ENCODE data around the gene CHMP4A.
A peak's percentile ranks its signal among the peaks of the same experiment; 100 is the strongest.
"Not testable (repeated sequence)": the region's sequence is repeated elsewhere in the genome, so short reads cannot be mapped to it uniquely, and the experiment has no call there.

Gene CHMP4A

DNA sequence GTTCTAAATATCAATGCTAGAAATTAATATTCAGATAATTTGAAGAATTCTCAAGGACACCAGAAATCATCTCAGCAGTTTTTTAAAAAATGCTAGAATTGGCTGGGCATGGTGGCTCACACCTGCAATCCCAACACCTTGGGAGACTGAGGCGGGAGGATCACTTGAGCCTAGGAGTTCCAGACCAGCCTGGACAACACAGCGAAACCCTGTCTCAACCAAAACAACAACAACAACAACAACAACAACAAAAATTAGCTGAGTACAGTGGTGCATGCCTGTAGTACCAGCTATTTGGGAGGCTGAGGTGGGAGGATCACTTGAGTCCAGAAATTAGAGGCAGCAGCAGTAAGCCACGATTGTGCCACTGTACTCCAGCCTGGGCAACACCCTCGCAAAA, 5.8 kb upstream of the CHMP4A start:
- no peak for TF ChIP-seq MYC (IDR thresholded peaks at IDR 0.05; ENCODE audit: low read depth, low read length)
- no peak for TF ChIP-seq MAX (IDR thresholded peaks at IDR 0.05; ENCODE audit: low read depth, low read length)
- no peak for TF ChIP-seq POLR2A (IDR thresholded peaks at IDR 0.05; ENCODE audit: extremely low read depth, insufficient read length)
- TF ChIP-seq, protein P1, sequence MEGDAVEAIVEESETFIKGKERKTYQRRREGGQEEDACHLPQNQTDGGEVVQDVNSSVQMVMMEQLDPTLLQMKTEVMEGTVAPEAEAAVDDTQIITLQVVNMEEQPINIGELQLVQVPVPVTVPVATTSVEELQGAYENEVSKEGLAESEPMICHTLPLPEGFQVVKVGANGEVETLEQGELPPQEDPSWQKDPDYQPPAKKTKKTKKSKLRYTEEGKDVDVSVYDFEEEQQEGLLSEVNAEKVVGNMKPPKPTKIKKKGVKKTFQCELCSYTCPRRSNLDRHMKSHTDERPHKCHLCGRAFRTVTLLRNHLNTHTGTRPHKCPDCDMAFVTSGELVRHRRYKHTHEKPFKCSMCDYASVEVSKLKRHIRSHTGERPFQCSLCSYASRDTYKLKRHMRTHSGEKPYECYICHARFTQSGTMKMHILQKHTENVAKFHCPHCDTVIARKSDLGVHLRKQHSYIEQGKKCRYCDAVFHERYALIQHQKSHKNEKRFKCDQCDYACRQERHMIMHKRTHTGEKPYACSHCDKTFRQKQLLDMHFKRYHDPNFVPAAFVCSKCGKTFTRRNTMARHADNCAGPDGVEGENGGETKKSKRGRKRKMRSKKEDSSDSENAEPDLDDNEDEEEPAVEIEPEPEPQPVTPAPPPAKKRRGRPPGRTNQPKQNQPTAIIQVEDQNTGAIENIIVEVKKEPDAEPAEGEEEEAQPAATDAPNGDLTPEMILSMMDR (IDR thresholded peaks at IDR 0.05; ENCODE audit: low read depth, low read length): no peak
- no peak overlapping the region for H3K4me3 ChIP-seq (ENCODE audit: low read depth, low read length)
- no peak for DNase-seq (ENCODE audit: low read depth)

- not testable (repeated sequence) for DNase-seq (ENCODE audit: low read depth); H3K4me3 ChIP-seq (ENCODE audit: low read depth, low read length)
Measured at GRCh38 chr14:24216876-24217275, 3.6 kb upstream of the CHMP4A start.

GRCh38 chr14:24216345-24216699, 3.0 kb upstream of the CHMP4A start:
- H3K4me3 ChIP-seq (ENCODE audit: low read depth, low read length): peak overlapping the region; percentile 79
- TF ChIP-seq, protein P1 (IDR thresholded peaks at IDR 0.05; ENCODE audit: low read depth, low read length): no peak
- TF ChIP-seq POLR2A (IDR thresholded peaks at IDR 0.05; ENCODE audit: extremely low read depth, insufficient read length) (no peak), MAX (IDR thresholded peaks at IDR 0.05; ENCODE audit: low read depth, low read length) (no peak), MYC (IDR thresholded peaks at IDR 0.05; ENCODE audit: low read depth, low read length) (no peak)
- no peak for DNase-seq (ENCODE audit: low read depth)

DNA sequence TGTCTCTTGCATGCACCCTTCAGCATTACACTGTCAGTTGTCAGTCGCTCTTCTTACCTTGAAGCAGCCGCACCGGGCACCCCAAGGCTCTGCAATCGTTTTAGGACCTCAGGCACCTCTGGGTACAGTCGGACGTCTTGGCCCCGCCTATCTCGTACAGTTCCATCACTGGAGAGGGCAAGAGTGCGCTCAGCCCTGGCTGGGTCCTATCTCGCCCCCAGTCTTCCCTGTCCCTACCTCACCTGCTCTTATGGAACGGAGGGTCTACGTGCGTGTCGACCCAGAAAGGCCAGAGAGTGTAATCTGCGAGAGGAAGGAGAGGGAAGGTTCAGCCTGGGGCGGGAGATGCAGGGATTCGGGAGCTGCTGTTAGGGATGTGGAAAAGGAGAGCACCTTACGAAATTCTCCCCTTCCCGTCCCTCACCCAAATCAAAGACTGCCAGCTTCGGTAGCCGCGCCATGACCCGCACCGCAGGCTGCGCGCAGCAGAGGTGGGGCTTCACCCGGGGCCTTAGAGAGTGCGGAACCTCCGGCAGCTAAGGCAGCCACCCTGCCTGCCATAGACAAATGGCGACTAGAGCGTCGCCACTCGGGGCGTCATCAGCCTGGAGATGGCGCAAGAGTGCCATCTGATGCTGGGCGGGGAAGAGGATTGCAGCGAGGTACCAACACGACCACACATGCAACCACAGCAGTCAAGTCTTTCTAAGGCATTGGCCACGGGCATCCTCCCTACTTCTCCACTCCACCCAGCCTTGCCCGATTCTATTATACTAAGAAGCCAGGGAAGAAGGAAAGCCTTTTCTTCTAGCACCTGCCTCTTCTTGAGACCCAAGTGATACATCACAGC, 2.4 kb upstream of the CHMP4A start, which contains the start of gene MDP1:
MDP1 (minus strand) TSS at position 572 of the 850 bp plus-strand sequence; CDS start at position 461, 111 bp downstream.
- TF ChIP-seq MAX (IDR thresholded peaks at IDR 0.05; ENCODE audit: low read depth, low read length) (peak; percentile 91), MYC (IDR thresholded peaks at IDR 0.05; ENCODE audit: low read depth, low read length) (peak; percentile 94), POLR2A (IDR thresholded peaks at IDR 0.05; ENCODE audit: extremely low read depth, insufficient read length) (peak; percentile 70)
- TF ChIP-seq, protein P1 (IDR thresholded peaks at IDR 0.05; ENCODE audit: low read depth, low read length): peak; percentile 52
- peak; percentile 96 for DNase-seq (ENCODE audit: low read depth)
- H3K4me3 ChIP-seq (ENCODE audit: low read depth, low read length): peak within 1 kb of the TSS; percentile 79

DNA sequence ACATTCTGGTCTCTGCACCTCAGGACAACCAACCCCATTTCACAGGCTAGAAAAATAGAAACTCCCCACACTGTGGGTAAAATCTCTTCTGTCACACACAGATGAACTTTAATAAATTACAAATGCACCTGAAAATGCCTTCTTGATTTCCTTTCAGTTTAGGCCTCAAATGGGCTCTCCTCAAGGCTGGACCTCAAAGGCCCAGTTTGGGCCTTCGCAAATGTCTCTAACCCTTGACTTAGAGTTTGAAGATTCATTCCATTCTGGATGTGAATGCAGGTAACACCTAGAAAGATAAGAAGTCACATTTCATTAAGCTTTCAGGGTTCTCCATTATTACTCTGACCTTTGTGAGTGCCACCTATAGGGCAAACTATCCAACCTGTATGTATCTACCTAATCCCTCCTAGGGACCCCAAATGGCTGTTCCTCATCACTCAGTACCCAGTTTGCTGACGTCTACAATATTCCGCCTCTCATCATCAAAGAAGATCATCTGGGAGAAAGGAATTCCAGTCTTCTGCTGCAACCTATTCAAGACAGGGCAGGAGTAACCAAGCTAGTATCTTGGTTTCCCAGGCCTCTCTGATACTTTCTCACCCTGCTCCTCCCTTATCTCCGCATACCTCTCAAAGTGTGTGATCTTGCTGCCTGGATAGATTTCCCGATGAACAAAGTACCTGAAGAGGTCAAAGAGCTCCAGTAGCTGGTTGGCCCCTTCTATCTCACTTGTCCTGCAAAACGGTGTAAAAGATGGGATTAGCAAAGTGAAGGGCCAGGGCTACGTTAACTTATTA, 776 bp upstream of the CHMP4A start:
- peak overlapping the region; percentile 82 for H3K4me3 ChIP-seq (ENCODE audit: low read depth, low read length)
- TF ChIP-seq POLR2A (IDR thresholded peaks at IDR 0.05; ENCODE audit: extremely low read depth, insufficient read length): no peak
- TF ChIP-seq MYC (IDR thresholded peaks at IDR 0.05; ENCODE audit: low read depth, low read length): no peak
- TF ChIP-seq, protein P1 (IDR thresholded peaks at IDR 0.05; ENCODE audit: low read depth, low read length): no peak
- TF ChIP-seq MAX (IDR thresholded peaks at IDR 0.05; ENCODE audit: low read depth, low read length): no peak
- no peak for DNase-seq (ENCODE audit: low read depth)

DNA sequence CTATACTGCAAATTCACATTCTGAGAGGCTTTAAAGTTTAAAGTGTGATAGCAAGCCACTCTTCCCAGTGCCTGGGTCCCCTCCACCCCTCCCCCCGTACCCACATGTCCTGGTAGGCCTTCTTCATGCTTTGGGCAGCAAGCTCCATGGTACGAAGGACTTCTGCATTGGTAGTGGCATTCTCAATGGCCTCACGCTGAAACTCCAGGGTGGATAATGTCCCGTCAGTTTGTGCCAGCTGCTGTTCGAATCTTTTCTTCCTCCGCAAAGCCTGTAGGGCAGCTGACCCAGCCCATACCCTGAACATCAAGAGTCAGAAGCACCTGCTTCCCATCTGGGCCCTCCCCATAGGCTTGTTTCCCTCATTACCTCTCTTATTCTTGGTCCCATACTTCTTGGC, 2.0 kb downstream of the CHMP4A start:
- no peak overlapping the region for H3K4me3 ChIP-seq (ENCODE audit: low read depth, low read length)
- DNase-seq (ENCODE audit: low read depth): no peak
- no peak for TF ChIP-seq MYC (IDR thresholded peaks at IDR 0.05; ENCODE audit: low read depth, low read length)
- no peak for TF ChIP-seq MAX (IDR thresholded peaks at IDR 0.05; ENCODE audit: low read depth, low read length)
- TF ChIP-seq, protein P1 (IDR thresholded peaks at IDR 0.05; ENCODE audit: low read depth, low read length): no peak
- TF ChIP-seq POLR2A (IDR thresholded peaks at IDR 0.05; ENCODE audit: extremely low read depth, insufficient read length): no peak
